Neural cell (in vitro differentiated cells): ENCODE data around the gene ENPP7. TPM values are rescaled to one million over a fixed set of nuclear protein-coding genes. Genes with fewer than 3 reads are reported as not detected.

Experiments used
- H2AFZ ChIP-seq: fragments of 200-600, 300-800 bp; sonication (generic), shearing (Covaris generic); 2 replicates; pipeline ENCODE4 v1.6.0; 2014; ENCODE audit warnings: low read depth, mild to moderate bottlenecking, antibody characterized with exemption, low read length, moderate library complexity
- H3F3A ChIP-seq: fragments of 200-600 bp; shearing (Covaris generic); 2 replicates; pipeline ENCODE4 v1.6.1; 2016; ENCODE audit warnings: mild to moderate bottlenecking, moderate library complexity, mixed read lengths, antibody characterized with exemption, low read length; ENCODE audit not compliant: insufficient read depth, poor library complexity, severe bottlenecking
- H3K27ac ChIP-seq: fragments of 200-600, 300-800 bp; sonication (generic), shearing (Covaris generic); 2 replicates; pipeline ENCODE4 v1.5.1; 2014; ENCODE audit warnings: mild to moderate bottlenecking, low read length, moderate library complexity
- H3K27me3 ChIP-seq: fragments of 300-800, 200-600 bp; sonication (generic), shearing (Covaris generic); 2 replicates; pipeline ENCODE4 v1.6.0; 2014; ENCODE audit warnings: mild to moderate bottlenecking, low read depth, low read length, moderate library complexity; ENCODE audit not compliant: insufficient read depth
- H3K36me3 ChIP-seq: fragments of 300-800, 200-600 bp; sonication (generic), shearing (Covaris generic); 2 replicates; pipeline ENCODE4 v1.5.1; 2014; ENCODE audit warnings: mild to moderate bottlenecking, antibody characterized with exemption, low read length, moderate library complexity; ENCODE audit not compliant: insufficient read depth
- H3K4me2 ChIP-seq: fragments of 300-800, 200-600 bp; sonication (generic), shearing (Covaris generic); 2 replicates; pipeline ENCODE4 v1.6.0; 2014; ENCODE audit warnings: mild to moderate bottlenecking, low read length
- H3K4me3 ChIP-seq: fragments of 300-800, 200-600 bp; sonication (generic), shearing (Covaris generic); 2 replicates; pipeline ENCODE4 v1.5.1; 2014; ENCODE audit warnings: mild to moderate bottlenecking, low read length, moderate library complexity
- H3K79me2 ChIP-seq: fragments of 200-600 bp; shearing (Covaris generic); replicated peaks from 2 replicates; pipeline ENCODE4 v1.6.0; 2014; ENCODE audit warnings: mild to moderate bottlenecking, low read length, moderate library complexity; ENCODE audit not compliant: insufficient read depth
- H3K9ac ChIP-seq: fragments of 300-800, 200-600 bp; sonication (generic), shearing (Covaris generic); 2 replicates; pipeline ENCODE4 v1.6.1; 2016; ENCODE audit warnings: mild to moderate bottlenecking, low read length, mixed read lengths
- H3K9me2 ChIP-seq: fragments of 200-600 bp; shearing (Covaris generic); 2 replicates; pipeline ENCODE4 v1.6.1; 2016; ENCODE audit warnings: mild to moderate bottlenecking, low read length, mixed read lengths; ENCODE audit not compliant: insufficient read depth
- H3K9me3 ChIP-seq: fragments of 200-600, 300-800 bp; sonication (generic), shearing (Covaris generic); 2 replicates; pipeline ENCODE4 v1.6.1; 2016; ENCODE audit warnings: mild to moderate bottlenecking, mixed run types, low read length, moderate library complexity, mixed read lengths
- H4K20me1 ChIP-seq: fragments of 200-600 bp; shearing (Covaris generic); 2 replicates; pipeline ENCODE4 v1.6.1; 2016; ENCODE audit warnings: mild to moderate bottlenecking, mixed run types; ENCODE audit not compliant: insufficient read depth
- EP300 ChIP-seq: fragments of 450-650 bp; conservative IDR thresholded peaks from 2 replicates; pipeline ENCODE4 v1.6.1; 2014; ENCODE audit warnings: antibody characterized with exemption, mild to moderate bottlenecking, moderate library complexity; ENCODE audit not compliant: poor library complexity, severe bottlenecking
- EZH2 ChIP-seq: fragments of 200-600, 300-800 bp; shearing (Covaris generic), sonication (generic); IDR thresholded peaks from 2 replicates; pipeline ENCODE4 v1.6.1; 2014; ENCODE audit warnings: antibody characterized with exemption, low read length, borderline replicate concordance, mild to moderate bottlenecking; ENCODE audit not compliant: insufficient read depth, poor library complexity, severe bottlenecking
- MXI1 ChIP-seq: fragments of 450-650 bp; conservative IDR thresholded peaks from 2 replicates; pipeline ENCODE4 v1.6.1; 2014; ENCODE audit warnings: antibody characterized with exemption, mild to moderate bottlenecking; ENCODE audit not compliant: poor library complexity, severe bottlenecking
- POLR2AphosphoS5 ChIP-seq: IDR thresholded peaks from 2 replicates; pipeline ENCODE4 v1.6.1; 2012
- RAD21 ChIP-seq: fragments of 450-650 bp; conservative IDR thresholded peaks from 2 replicates; pipeline ENCODE4 v1.6.1; 2014; ENCODE audit warnings: antibody characterized with exemption, mild to moderate bottlenecking, moderate library complexity
- SMC3 ChIP-seq: fragments of 450-650 bp; conservative IDR thresholded peaks from 2 replicates; pipeline ENCODE4 v1.6.1; 2014; ENCODE audit warnings: antibody characterized with exemption, mild to moderate bottlenecking, moderate library complexity; ENCODE audit not compliant: poor library complexity
- TAF1 ChIP-seq: IDR thresholded peaks from 2 replicates; pipeline ENCODE4 v1.6.1; 2012; ENCODE audit warnings: low read depth
- polyA plus RNA-seq: library from polyadenylated mRNA; depleted of rRNA; stranded (reverse); fragments of >200 nt; gene quantifications from 2 replicates; pipeline ENCODE4 v1.2.3, GENCODE V29; 2014
- TF ChIP-seq, protein P1 (sequence below): IDR thresholded peaks from 2 replicates; pipeline ENCODE4 v1.6.1; 2012; ENCODE audit warnings: borderline replicate concordance
- TF ChIP-seq, protein P2 (sequence below): fragments of 450-650 bp; IDR thresholded peaks from 2 replicates; pipeline ENCODE4 v1.5.1; 2014; ENCODE audit warnings: antibody characterized with exemption, mild to moderate bottlenecking, moderate library complexity; ENCODE audit not compliant: poor library complexity, severe bottlenecking

Gene ENPP7
- polyA plus RNA-seq, 1 donor from 2014 or later = not detected

DNA sequence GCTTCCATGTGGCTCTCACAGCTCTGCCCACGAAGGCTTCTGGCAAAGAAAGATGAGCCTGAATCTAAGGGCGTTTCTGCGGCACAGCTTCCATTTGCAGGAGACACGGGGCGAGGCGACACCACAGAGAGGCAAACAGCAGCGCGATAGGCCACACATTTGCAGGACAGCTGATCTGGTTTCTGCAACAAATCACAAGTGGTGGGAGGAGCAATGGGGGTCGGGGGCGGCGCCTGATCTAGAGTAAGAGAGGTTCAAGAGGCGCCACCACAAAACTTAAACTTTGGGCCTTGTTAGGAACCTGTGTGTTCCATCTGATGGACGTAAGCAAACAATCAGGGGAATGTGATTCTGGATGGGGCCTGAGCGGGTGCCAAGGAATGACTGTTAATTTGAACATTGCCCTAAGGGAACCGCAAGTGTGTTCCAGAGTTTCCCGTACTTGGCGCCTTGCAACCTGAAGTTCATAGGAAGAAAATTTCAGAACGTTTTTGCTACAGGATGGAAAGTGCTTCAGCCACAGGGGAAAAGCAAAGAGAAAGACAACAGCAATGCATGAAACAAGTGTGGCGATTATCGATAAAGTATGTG lies 18.9 kb upstream of the ENPP7 start:
- no peaks in the 10 kb centered on the region for H3K36me3 ChIP-seq
- no peak overlapping the region for H3K27ac ChIP-seq
- H3K4me2 ChIP-seq = no peak overlapping the region
- TF ChIP-seq EP300 (no peak), TAF1 (no peak), SMC3 (no peak), MXI1 (no peak), POLR2AphosphoS5 (no peak), RAD21 (no peak), EZH2 (no peak)
- TF ChIP-seq, protein P1, sequence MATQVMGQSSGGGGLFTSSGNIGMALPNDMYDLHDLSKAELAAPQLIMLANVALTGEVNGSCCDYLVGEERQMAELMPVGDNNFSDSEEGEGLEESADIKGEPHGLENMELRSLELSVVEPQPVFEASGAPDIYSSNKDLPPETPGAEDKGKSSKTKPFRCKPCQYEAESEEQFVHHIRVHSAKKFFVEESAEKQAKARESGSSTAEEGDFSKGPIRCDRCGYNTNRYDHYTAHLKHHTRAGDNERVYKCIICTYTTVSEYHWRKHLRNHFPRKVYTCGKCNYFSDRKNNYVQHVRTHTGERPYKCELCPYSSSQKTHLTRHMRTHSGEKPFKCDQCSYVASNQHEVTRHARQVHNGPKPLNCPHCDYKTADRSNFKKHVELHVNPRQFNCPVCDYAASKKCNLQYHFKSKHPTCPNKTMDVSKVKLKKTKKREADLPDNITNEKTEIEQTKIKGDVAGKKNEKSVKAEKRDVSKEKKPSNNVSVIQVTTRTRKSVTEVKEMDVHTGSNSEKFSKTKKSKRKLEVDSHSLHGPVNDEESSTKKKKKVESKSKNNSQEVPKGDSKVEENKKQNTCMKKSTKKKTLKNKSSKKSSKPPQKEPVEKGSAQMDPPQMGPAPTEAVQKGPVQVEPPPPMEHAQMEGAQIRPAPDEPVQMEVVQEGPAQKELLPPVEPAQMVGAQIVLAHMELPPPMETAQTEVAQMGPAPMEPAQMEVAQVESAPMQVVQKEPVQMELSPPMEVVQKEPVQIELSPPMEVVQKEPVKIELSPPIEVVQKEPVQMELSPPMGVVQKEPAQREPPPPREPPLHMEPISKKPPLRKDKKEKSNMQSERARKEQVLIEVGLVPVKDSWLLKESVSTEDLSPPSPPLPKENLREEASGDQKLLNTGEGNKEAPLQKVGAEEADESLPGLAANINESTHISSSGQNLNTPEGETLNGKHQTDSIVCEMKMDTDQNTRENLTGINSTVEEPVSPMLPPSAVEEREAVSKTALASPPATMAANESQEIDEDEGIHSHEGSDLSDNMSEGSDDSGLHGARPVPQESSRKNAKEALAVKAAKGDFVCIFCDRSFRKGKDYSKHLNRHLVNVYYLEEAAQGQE = no peak
- TF ChIP-seq, protein P2, sequence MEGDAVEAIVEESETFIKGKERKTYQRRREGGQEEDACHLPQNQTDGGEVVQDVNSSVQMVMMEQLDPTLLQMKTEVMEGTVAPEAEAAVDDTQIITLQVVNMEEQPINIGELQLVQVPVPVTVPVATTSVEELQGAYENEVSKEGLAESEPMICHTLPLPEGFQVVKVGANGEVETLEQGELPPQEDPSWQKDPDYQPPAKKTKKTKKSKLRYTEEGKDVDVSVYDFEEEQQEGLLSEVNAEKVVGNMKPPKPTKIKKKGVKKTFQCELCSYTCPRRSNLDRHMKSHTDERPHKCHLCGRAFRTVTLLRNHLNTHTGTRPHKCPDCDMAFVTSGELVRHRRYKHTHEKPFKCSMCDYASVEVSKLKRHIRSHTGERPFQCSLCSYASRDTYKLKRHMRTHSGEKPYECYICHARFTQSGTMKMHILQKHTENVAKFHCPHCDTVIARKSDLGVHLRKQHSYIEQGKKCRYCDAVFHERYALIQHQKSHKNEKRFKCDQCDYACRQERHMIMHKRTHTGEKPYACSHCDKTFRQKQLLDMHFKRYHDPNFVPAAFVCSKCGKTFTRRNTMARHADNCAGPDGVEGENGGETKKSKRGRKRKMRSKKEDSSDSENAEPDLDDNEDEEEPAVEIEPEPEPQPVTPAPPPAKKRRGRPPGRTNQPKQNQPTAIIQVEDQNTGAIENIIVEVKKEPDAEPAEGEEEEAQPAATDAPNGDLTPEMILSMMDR = no peak
- no peak overlapping the region for H2AFZ ChIP-seq
- H3K9ac ChIP-seq = no peak overlapping the region
- no peaks in the 10 kb centered on the region for H3K27me3 ChIP-seq
- H3K9me3 ChIP-seq = no peaks in the 10 kb centered on the region
- no peaks in the 10 kb centered on the region for H3K9me2 ChIP-seq
- H3K79me2 ChIP-seq = no peaks in the 10 kb centered on the region
- no peak overlapping the region for H3K4me3 ChIP-seq
- H4K20me1 ChIP-seq = no peaks in the 10 kb centered on the region
- H3F3A ChIP-seq = no peaks in the 10 kb centered on the region

DNA sequence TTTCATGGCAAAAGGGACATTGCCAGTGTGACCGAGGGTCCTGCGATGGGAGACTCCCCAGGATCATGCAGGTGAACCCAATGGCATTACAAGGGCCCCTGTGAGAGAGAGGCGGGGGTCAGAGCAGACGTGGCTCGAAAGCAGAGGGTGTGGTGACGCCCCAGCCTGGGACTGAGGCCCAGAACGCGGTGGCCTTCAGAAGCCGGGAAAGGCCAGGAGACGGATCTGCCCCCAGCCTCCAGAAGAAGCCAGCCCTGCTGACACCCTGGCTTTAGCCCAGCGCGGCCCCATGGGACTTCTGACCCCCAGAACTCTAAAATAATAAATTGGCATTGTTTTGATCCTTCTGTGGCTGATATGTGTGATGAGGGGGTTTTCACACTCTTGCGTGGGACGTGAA lies 17.4 kb upstream of the ENPP7 start:
- H3F3A ChIP-seq = no peaks in the 10 kb centered on the region

More for the DNA sequence above, 17.4 kb upstream of the ENPP7 start:
- no peaks in the 10 kb centered on the region for H4K20me1 ChIP-seq
- no peaks in the 10 kb centered on the region for H3K36me3 ChIP-seq
- H3K9me3 ChIP-seq = no peaks in the 10 kb centered on the region
- no peaks in the 10 kb centered on the region for H3K27me3 ChIP-seq
- no peaks in the 10 kb centered on the region for H3K79me2 ChIP-seq
- H3K4me3 ChIP-seq = no peak overlapping the region
- H3K27ac ChIP-seq = no peak overlapping the region
- H3K9me2 ChIP-seq = no peaks in the 10 kb centered on the region
- H3K4me2 ChIP-seq = no peak overlapping the region
- no peak overlapping the region for H2AFZ ChIP-seq
- TF ChIP-seq EP300 = no peak
- no peak for TF ChIP-seq RAD21
- no peak for TF ChIP-seq EZH2
- no peak for TF ChIP-seq MXI1
- no peak for TF ChIP-seq POLR2AphosphoS5
- no peak for TF ChIP-seq SMC3
- TF ChIP-seq, protein P2 = no peak
- no peak for TF ChIP-seq TAF1
- TF ChIP-seq, protein P1 = no peak
- H3K9ac ChIP-seq = no peak overlapping the region
